ENCODE results near the gene GPR62.
"Not testable (repeated sequence)": the region's sequence is repeated elsewhere in the genome, so short reads cannot be mapped to it uniquely, and the experiment has no call there.

The GPR62 gene

GRCh38 chr3:51992017-51992682 is 37.0 kb downstream of the GPR62 start:
- no peak for TF ChIP-seq CTCF (IDR thresholded peaks at IDR 0.05; ENCODE audit: insufficient read depth, low read length, missing control alignments)
- CTCF ChIA-PET: interaction anchor here (0.6 to 4.8 kb wide), 8 partner anchors 9 to 347 kb away, joined by 3 to 33 read pairs (median 4); partner anchors contain the start of genes ABHD14A, ACY1, PARP3 and RRP9
- no peak for DNase-seq (ENCODE audit: low read depth, low spot score)
- no peak overlapping the region for H3K4me3 ChIP-seq (ENCODE audit: low read depth, low read length)
- POLR2A ChIA-PET: interaction anchor here (0.6 to 2.3 kb wide), 4 partner anchors 9 to 606 kb away, joined by 3 to 16 read pairs (median 5); partner anchors contain the start of genes ACY1, PARP3 and RRP9

GRCh38 chr3:51993657-51994056 is 38.5 kb downstream of the GPR62 start:
- CTCF ChIA-PET: interaction anchor here (0.8 to 4.8 kb wide), 5 partner anchors 8 to 151 kb away, joined by 3 to 33 read pairs (median 4); partner anchors contain the start of genes ABHD14A, ABHD14B and ACY1
- POLR2A ChIA-PET: interaction anchor here (2.7 kb wide), 1 partner anchor 10 kb away, joined by 35 read pairs; the partner anchor contains the start of gene ACY1
- DNase-seq (ENCODE audit: low read depth, low spot score); H3K4me3 ChIP-seq (ENCODE audit: low read depth, low read length): not testable (repeated sequence)

- no peak for TF ChIP-seq CTCF (IDR thresholded peaks at IDR 0.05; ENCODE audit: insufficient read depth, low read length, missing control alignments)
- ChIA-PET POLR2A (interaction anchor here (1.9 to 2.7 kb wide), 2 partner anchors 11 to 53 kb away, joined by 8 to 35 read pairs; partner anchors contain the start of genes ACY1, PARP3 and RRP9), CTCF (interaction anchor here (1.1 to 4.8 kb wide), 8 partner anchors 10 to 150 kb away, joined by 3 to 33 read pairs (median 10); partner anchors contain the start of genes ABHD14A, ABHD14B, ACY1 and RRP9)
- H3K4me3 ChIP-seq (ENCODE audit: low read depth, low read length): peak overlapping the region; percentile 92
- no peak for DNase-seq (ENCODE audit: low read depth, low spot score)
These were observed 39.3 kb downstream of the GPR62 start for GRCh38 chr3:51994530-51994929.

- peak within 1 kb of the TSS; percentile 92 for H3K4me3 ChIP-seq (ENCODE audit: low read depth, low read length)
- ChIA-PET POLR2A (interaction anchor here (0.6 to 2.7 kb wide), 17 partner anchors 9 to 606 kb away, joined by 3 to 35 read pairs (median 4); partner anchors contain the start of genes ABHD14B, ACY1, PARP3 and PCBP4), CTCF (interaction anchor here (0.8 to 4.8 kb wide), 17 partner anchors 9 to 225 kb away, joined by 3 to 33 read pairs (median 4); partner anchors contain the start of genes ABHD14A, ABHD14B, ACY1 and RRP9)
- no peak for TF ChIP-seq CTCF (IDR thresholded peaks at IDR 0.05; ENCODE audit: insufficient read depth, low read length, missing control alignments)
- DNase-seq (ENCODE audit: low read depth, low spot score): peak; percentile 63
These were observed 40.4 kb downstream of the GPR62 start, which contains the start of gene RPL29 for GRCh38 chr3:51995346-51996163. Gene RPL29 (minus strand): TSS chr3:51995895. CDS start chr3:51995461, 434 bp downstream.

- TF ChIP-seq CTCF (IDR thresholded peaks at IDR 0.05; ENCODE audit: insufficient read depth, low read length, missing control alignments): no peak
- CTCF ChIA-PET: interaction anchor here (1.1 to 2.3 kb wide), 8 partner anchors 23 to 148 kb away, joined by 3 to 13 read pairs (median 4); partner anchors contain the start of gene ABHD14B
- no peak overlapping the region for H3K4me3 ChIP-seq (ENCODE audit: low read depth, low read length)
- no peak for DNase-seq (ENCODE audit: low read depth, low spot score)
- POLR2A ChIA-PET: interaction anchor here (0.7 kb wide), 1 partner anchor 148 kb away, joined by 4 read pairs; no protein-coding TSS in a partner anchor
These were observed 42.0 kb downstream of the GPR62 start for GRCh38 chr3:51997172-51997571.

GRCh38 chr3:51997935-51998596 is 42.9 kb downstream of the GPR62 start:
- no peak for TF ChIP-seq CTCF (IDR thresholded peaks at IDR 0.05; ENCODE audit: insufficient read depth, low read length, missing control alignments)
- ChIA-PET CTCF (interaction anchor here (0.8 to 2.3 kb wide), 16 partner anchors 24 to 342 kb away, joined by 3 to 13 read pairs (median 4); partner anchors contain the start of gene ABHD14B), POLR2A (interaction anchor here (0.6 to 0.7 kb wide), 2 partner anchors 142 to 147 kb away, joined by 3 to 4 read pairs; no protein-coding TSS in a partner anchor)
- H3K4me3 ChIP-seq (ENCODE audit: low read depth, low read length): no peak overlapping the region
- DNase-seq (ENCODE audit: low read depth, low spot score): no peak
